IMR-90 (cell line): Measurements from ENCODE around the gene PTPRG. TPM values are rescaled to one million over a fixed set of nuclear protein-coding genes. Genes with fewer than 3 reads are reported as not detected.

Source experiments
- ATAC-seq: fragments of 200-7000 bp; cut with Tn5 transposase; 2 replicates; pipeline ENCODE4 v1.9.1; 2020; ENCODE audit warnings: low read depth, mild to moderate bottlenecking, moderate library complexity
- BruUV-seq: library from RNA; stranded (reverse); fragments of 400-500 nt; replicated peaks from 2 replicates; lab custom pipeline; 2021; lab: Mats Ljungman, UMichigan
- CTCF ChIA-PET: fragments of 300-600 bp; formaldehyde crosslinking; extraction: SDS; loops from one replicate; lab custom pipeline; 2021; ENCODE audit warnings: antibody characterized with exemption; lab: Yijun Ruan, JAX
- POLR2A ChIA-PET: fragments of 300-600 bp; sonication (Branson Sonifier 250); formaldehyde crosslinking; loops from one replicate; lab custom pipeline; 2022; ENCODE audit warnings: antibody characterized with exemption; ENCODE audit not compliant: unreplicated experiment; lab: Charles Lee
- DNase-seq: peaks from one replicate; pipeline ENCODE4 v3.0.0; 2013
- H2AFZ ChIP-seq: replicated peaks from 2 replicates; pipeline ENCODE3; 2013; ENCODE audit warnings: low read length, mild to moderate bottlenecking; ENCODE audit not compliant: poor library complexity
- H2AK5ac ChIP-seq: 2 replicates; pipeline ENCODE4 v1.6.1; 2013; ENCODE audit warnings: low read depth, low read length, inconsistent platforms
- H2AK9ac ChIP-seq: replicated peaks from 2 replicates; pipeline ENCODE3; 2013; ENCODE audit warnings: mild to moderate bottlenecking, low read depth, low read length, moderate library complexity; ENCODE audit not compliant: poor library complexity
- H2BK120ac ChIP-seq: 2 replicates; pipeline ENCODE4 v1.6.1; 2013; ENCODE audit warnings: low read depth, low read length, inconsistent platforms
- H2BK15ac ChIP-seq: 3 replicates; pipeline ENCODE4 v1.6.1; 2013; ENCODE audit warnings: low read depth, low read length, inconsistent platforms
- H2BK20ac ChIP-seq: 2 replicates; pipeline ENCODE4 v1.6.1; 2013; ENCODE audit warnings: low read depth, mild to moderate bottlenecking, inconsistent platforms, low read length, moderate library complexity
- H2BK5ac ChIP-seq: 2 replicates; pipeline ENCODE4 v1.6.1; 2013; ENCODE audit warnings: mild to moderate bottlenecking, low read depth, low read length, inconsistent platforms; ENCODE audit not compliant: poor library complexity, severe bottlenecking
- H3K14ac ChIP-seq: replicated peaks from 2 replicates; pipeline ENCODE4 v1.6.1; 2013; ENCODE audit warnings: low read depth, low read length, inconsistent platforms
- H3K18ac ChIP-seq: 2 replicates; pipeline ENCODE4 v1.6.1; 2013; ENCODE audit warnings: low read depth, low read length, control low read depth
- H3K23ac ChIP-seq: 2 replicates; pipeline ENCODE4 v1.6.1; 2013; ENCODE audit warnings: low read depth, low read length, inconsistent platforms
- H3K27ac ChIP-seq: 2 replicates; pipeline ENCODE4 v1.5.1; 2013; ENCODE audit warnings: mild to moderate bottlenecking, control low read depth, low read length; ENCODE audit not compliant: insufficient read depth
- H3K27me3 ChIP-seq: 2 replicates; pipeline ENCODE4 v1.6.1; 2013; ENCODE audit warnings: low read length; ENCODE audit not compliant: control insufficient read depth, insufficient read depth
- H3K36me3 ChIP-seq: 2 replicates; pipeline ENCODE4 v1.6.1; 2013; ENCODE audit warnings: low read length, mixed read lengths; ENCODE audit not compliant: control insufficient read depth, insufficient read depth
- H3K4ac ChIP-seq: 2 replicates; pipeline ENCODE4 v1.6.1; 2013; ENCODE audit warnings: low read depth, low read length, inconsistent platforms
- H3K4me1 ChIP-seq: 2 replicates; pipeline ENCODE4 v1.6.1; 2013; ENCODE audit warnings: low read length, mixed read lengths; ENCODE audit not compliant: control insufficient read depth, insufficient read depth
- H3K4me2 ChIP-seq: 2 replicates; pipeline ENCODE4 v1.6.1; 2013; ENCODE audit warnings: low read depth, mild to moderate bottlenecking, control low read depth, low read length, moderate library complexity
- H3K4me3 ChIP-seq: 2 replicates; pipeline ENCODE4 v1.5.1; 2013; ENCODE audit warnings: low read depth, mild to moderate bottlenecking, control low read depth, low read length, moderate library complexity; ENCODE audit not compliant: insufficient read depth
- H3K56ac ChIP-seq: 2 replicates; pipeline ENCODE4 v1.6.1; 2013; ENCODE audit warnings: low read length, inconsistent platforms; ENCODE audit not compliant: insufficient read depth; ENCODE audit errors: extremely low read depth
- H3K79me1 ChIP-seq, 2 experiments: 2 replicates each; pipeline ENCODE4 v1.6.1; 2013; ENCODE audit warnings: low read length in 2 of 2, inconsistent platforms in 1 of 2, low read depth in 1 of 2
- H3K9ac ChIP-seq: 2 replicates; pipeline ENCODE4 v1.6.1; 2013; ENCODE audit warnings: low read depth, low read length, control low read depth
- H3K9me1 ChIP-seq: 2 replicates; pipeline ENCODE4 v1.6.1; 2013; ENCODE audit warnings: low read length, inconsistent platforms; ENCODE audit not compliant: insufficient read depth
- H3K9me3 ChIP-seq: 2 replicates; pipeline ENCODE4 v1.6.1; 2013; ENCODE audit warnings: low read length; ENCODE audit not compliant: control insufficient read depth, insufficient read depth
- H4K20me1 ChIP-seq: 2 replicates; pipeline ENCODE4 v1.6.1; 2013; ENCODE audit warnings: low read length, inconsistent platforms; ENCODE audit not compliant: insufficient read depth
- H4K5ac ChIP-seq: 2 replicates; pipeline ENCODE4 v1.6.1; 2013; ENCODE audit warnings: mild to moderate bottlenecking, low read depth, low read length, control low read depth
- H4K8ac ChIP-seq, 2 experiments: 2 replicates each; pipeline ENCODE4 v1.6.1; 2013; ENCODE audit warnings: low read depth in 2 of 2, low read length in 2 of 2, control low read depth in 1 of 2, inconsistent platforms in 1 of 2
- H4K91ac ChIP-seq: 2 replicates; pipeline ENCODE4 v1.6.1; 2013; ENCODE audit warnings: low read depth, low read length, inconsistent platforms; ENCODE audit not compliant: insufficient read depth
- MAFK ChIP-seq: IDR thresholded peaks from 2 replicates; pipeline ENCODE4 v1.6.1; 2012; ENCODE audit warnings: low read depth, low read length, improper control_type of control experiment
- RCOR1 ChIP-seq: IDR thresholded peaks from 2 replicates; pipeline ENCODE4 v1.6.1; 2012; ENCODE audit warnings: mild to moderate bottlenecking, low read length, improper control_type of control experiment; ENCODE audit not compliant: insufficient replicate concordance
- RFX5 ChIP-seq: IDR thresholded peaks from 2 replicates; pipeline ENCODE4 v1.8.0; 2012; ENCODE audit warnings: low read depth, mild to moderate bottlenecking, low read length, moderate library complexity
- WGBS, 2 experiments: methylation state at CpG; one replicate each; pipeline versions ENCODE4 v1.1.5 to v1.1.7; 2013; ENCODE audit warnings: missing lambda C conversion rate in 2 of 2; ENCODE audit not compliant: insufficient read length in 1 of 2; ENCODE audit errors: extremely low coverage in 2 of 2; 5-methylcytosine and 5-hydroxymethylcytosine counted together
- dilution Hi-C: fragments of 300-500 bp; cut with HindIII; formaldehyde crosslinking; loops from one replicate; pipeline ENCODE4 v1.14.3; 2018; ENCODE audit warnings: low sequenced_read_pairs; ENCODE audit not compliant: unreplicated experiment
- in situ Hi-C: fragments of 300-500 bp; cut with MboI; formaldehyde crosslinking; loops from 3 replicates; pipeline ENCODE4 v1.14.3; 2019; ENCODE audit warnings: low sequenced_read_pairs, inconsistent platforms, mixed read lengths
- intact Hi-C: fragments of 100-400 bp; cut with micrococcal nuclease; formaldehyde crosslinking; loops from 2 replicates; pipeline ENCODE4 v1.10.0; 2022
- polyA plus RNA-seq, 3 experiments: library from polyadenylated mRNA; depleted of rRNA; stranded (reverse); fragments of >200 nt; gene quantifications; 2 replicates each; pipeline ENCODE4 v1.2.3, GENCODE V29; 2012; ENCODE audit warnings: low replicate concordance in 1 of 3
- total RNA-seq: library from RNA; depleted of rRNA; stranded (reverse); fragments of >200 nt; gene quantifications from 2 replicates; pipeline ENCODE4 v1.2.3, GENCODE V29; 2012

PTPRG gene
- total and polyA plus RNA-seq, 2 of the 4 experiments (the other 2 are of a cell fraction), result 7.7 to 31.0 TPM

GRCh38 chr3:62229211-62229610 is 667.8 kb downstream of the PTPRG start:
- no CpG with 5 or more reads among the region's 5 CpGs for WGBS, 2 experiments
- H2AK5ac ChIP-seq, result no peak overlapping the region
- H3K9ac ChIP-seq, result no peak overlapping the region
- H3K18ac ChIP-seq, result no peak overlapping the region
- no peak overlapping the region for H2BK120ac ChIP-seq
- TF ChIP-seq RFX5 (no peak), RCOR1 (no peak), MAFK (no peak)
- peaks cover 6% of the 10 kb centered on the region; the same call in 1 of the 2 replicates for H3K9me1 ChIP-seq
- in situ Hi-C loops, result no loop called here
- no peak overlapping the region for H3K14ac ChIP-seq
- no peak overlapping the region for H3K27ac ChIP-seq
- no peaks in the 10 kb centered on the region; the same call in 1 of the 2 replicates for H3K4me1 ChIP-seq
- H4K91ac ChIP-seq, result no peak overlapping the region
- H2AFZ ChIP-seq, result no peak overlapping the region
- no peaks in the 10 kb centered on the region for H3K79me1 ChIP-seq
- H3K4me2 ChIP-seq, result no peak overlapping the region
- dilution Hi-C loops, result no loop called here
- intact Hi-C loops, result no loop called here
- no peak overlapping the region for H2AK9ac ChIP-seq
- no peaks in the 10 kb centered on the region for H3K27me3 ChIP-seq
- no TSS peak for BruUV-seq
- ChIA-PET POLR2A (no interaction called here), CTCF (interaction anchor here (0.8 to 1.3 kb wide), 2 partner anchors 10 to 13 kb away, joined by 4 to 5 read pairs; no protein-coding TSS in a partner anchor)
- H2BK15ac ChIP-seq, result no peak overlapping the region
- no peaks in the 10 kb centered on the region for H3K9me3 ChIP-seq
- no peak for ATAC-seq
- H2BK5ac ChIP-seq, result no peak overlapping the region
- no peak overlapping the region for H4K5ac ChIP-seq
- no peaks in the 10 kb centered on the region for H4K20me1 ChIP-seq
- no peaks in the 10 kb centered on the region for H3K36me3 ChIP-seq
- H4K8ac ChIP-seq, result no peak overlapping the region
- no peak overlapping the region for H3K4me3 ChIP-seq
- DNase-seq, result no peak
- no peak overlapping the region for H3K23ac ChIP-seq
- no peak overlapping the region for H3K56ac ChIP-seq
- H2BK20ac ChIP-seq, result no peak overlapping the region
- no peak overlapping the region for H3K4ac ChIP-seq
